Mesothelial cell of epicardium (in vitro differentiated cells): Measurements from ENCODE around the gene CADM4. TPM values are rescaled to one million over a fixed set of nuclear protein-coding genes. Genes with fewer than 3 reads are reported as not detected.

Source experiments
- DNase-seq, 2 experiments: peaks; one replicate each; pipeline ENCODE4 v3.0.0; 2021; ENCODE audit warnings: low spot score in 2 of 2; ENCODE audit not compliant: unreplicated experiment in 2 of 2
- H3K27ac Mint-ChIP-seq: 2 replicates; pipeline ENCODE4 v1.8.0; 2021; ENCODE audit warnings: mixed read lengths
- H3K27me3 Mint-ChIP-seq: 2 replicates; pipeline ENCODE4 v1.8.0; 2021; ENCODE audit warnings: low read depth, mixed read lengths
- H3K36me3 Mint-ChIP-seq: 2 replicates; pipeline ENCODE4 v1.8.0; 2021; ENCODE audit warnings: mixed read lengths
- H3K4me1 Mint-ChIP-seq: 2 replicates; pipeline ENCODE4 v1.8.0; 2021; ENCODE audit warnings: mixed read lengths
- H3K4me3 Mint-ChIP-seq: 2 replicates; pipeline ENCODE4 v1.8.0; 2021; ENCODE audit warnings: mild to moderate bottlenecking, moderate library complexity, mixed read lengths
- H3K9me3 Mint-ChIP-seq: 2 replicates; pipeline ENCODE4 v1.8.0; 2021; ENCODE audit warnings: mixed read lengths
- total RNA-seq: library from RNA; stranded (reverse); gene quantifications from 3 replicates; pipeline ENCODE4 v1.2.1, GENCODE V29; 2021
- TF ChIP-seq, protein P1 (sequence below): fragments of 200-600 bp; sonication (generic); IDR thresholded peaks from one replicate; pipeline ENCODE4 v1.5.0; 2021; ENCODE audit warnings: antibody characterized with exemption; ENCODE audit not compliant: unreplicated experiment

Gene CADM4
- total RNA-seq, 1 donor from 2014 or later: 47.1 TPM

DNA sequence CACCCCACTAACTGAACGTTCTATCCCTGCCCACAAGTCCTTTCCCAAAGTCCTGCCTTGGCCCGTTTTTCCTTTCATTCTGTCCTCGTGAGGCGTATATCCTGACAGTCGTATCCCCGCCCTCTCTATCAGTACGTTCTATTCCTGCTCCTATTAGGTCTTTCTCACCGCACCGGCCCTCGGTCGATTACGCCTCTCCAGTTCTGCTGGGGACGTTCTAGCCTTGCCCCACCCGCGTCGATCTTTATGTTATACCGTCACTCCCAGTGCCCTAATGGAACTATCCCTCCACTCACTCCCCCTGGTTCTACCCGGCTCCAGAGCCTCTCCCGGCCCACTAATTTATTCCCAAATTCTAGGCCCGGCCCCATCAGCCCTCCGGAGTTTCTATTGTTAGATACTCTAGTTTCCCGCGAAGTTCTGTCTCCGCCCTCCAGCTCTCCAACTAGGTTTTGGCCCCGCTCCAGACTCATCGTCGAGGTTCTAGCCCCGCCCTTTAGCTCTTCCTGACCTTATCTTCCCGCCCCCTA, 28.3 kb upstream of the CADM4 start:
- Mint-ChIP-seq H3K27me3 (peaks cover 14% of the 10 kb centered on the region), H3K4me1 (peaks cover 31% of the 10 kb centered on the region), H3K27ac (peak overlapping the region; percentile 89), H3K36me3 (peaks cover 18% of the 10 kb centered on the region), H3K9me3 (no peaks in the 10 kb centered on the region), H3K4me3 (peak overlapping the region; percentile 77)
- TF ChIP-seq, protein P1, sequence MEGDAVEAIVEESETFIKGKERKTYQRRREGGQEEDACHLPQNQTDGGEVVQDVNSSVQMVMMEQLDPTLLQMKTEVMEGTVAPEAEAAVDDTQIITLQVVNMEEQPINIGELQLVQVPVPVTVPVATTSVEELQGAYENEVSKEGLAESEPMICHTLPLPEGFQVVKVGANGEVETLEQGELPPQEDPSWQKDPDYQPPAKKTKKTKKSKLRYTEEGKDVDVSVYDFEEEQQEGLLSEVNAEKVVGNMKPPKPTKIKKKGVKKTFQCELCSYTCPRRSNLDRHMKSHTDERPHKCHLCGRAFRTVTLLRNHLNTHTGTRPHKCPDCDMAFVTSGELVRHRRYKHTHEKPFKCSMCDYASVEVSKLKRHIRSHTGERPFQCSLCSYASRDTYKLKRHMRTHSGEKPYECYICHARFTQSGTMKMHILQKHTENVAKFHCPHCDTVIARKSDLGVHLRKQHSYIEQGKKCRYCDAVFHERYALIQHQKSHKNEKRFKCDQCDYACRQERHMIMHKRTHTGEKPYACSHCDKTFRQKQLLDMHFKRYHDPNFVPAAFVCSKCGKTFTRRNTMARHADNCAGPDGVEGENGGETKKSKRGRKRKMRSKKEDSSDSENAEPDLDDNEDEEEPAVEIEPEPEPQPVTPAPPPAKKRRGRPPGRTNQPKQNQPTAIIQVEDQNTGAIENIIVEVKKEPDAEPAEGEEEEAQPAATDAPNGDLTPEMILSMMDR: no peak
- DNase-seq: peak in 1 of 2 experiments; percentile 98

DNA sequence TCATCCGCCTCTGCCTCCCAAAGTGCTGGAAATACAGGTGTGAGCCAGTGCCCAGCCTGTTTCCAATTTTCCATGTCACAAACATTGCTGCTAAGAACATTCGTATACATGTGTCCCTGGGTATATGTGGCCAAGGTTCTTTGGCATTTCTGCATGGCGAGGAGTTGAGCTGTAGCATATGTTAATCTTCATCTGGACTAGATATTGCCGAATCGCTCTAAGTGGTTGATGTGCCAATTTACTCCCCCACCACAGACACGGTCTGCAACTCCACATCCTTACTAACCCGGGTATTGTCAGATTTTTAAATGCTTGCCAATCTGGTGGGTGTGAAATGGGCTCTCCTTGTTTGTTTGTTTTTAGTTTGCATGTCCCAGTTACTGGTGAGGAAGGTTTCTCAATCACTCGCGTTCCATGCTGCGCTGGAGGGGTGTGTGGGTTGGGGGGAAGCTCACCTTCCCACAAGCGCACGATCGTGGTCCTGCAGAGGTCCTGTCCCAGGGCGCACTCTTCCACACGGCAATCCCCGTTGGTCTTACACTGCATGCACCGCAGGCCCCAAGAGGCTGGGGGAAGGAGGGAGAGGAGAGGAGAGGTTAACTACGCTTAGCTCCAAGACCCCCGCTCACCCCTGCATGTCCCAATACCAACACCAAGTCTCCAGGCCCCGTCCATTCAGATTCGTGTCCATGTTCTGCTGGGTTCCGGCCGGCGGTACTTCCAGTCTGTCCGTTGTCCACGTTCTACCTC, 27.7 kb upstream of the CADM4 start:
- Mint-ChIP-seq H3K4me1 (peaks cover 29% of the 10 kb centered on the region), H3K9me3 (no peaks in the 10 kb centered on the region), H3K27me3 (peaks cover 14% of the 10 kb centered on the region), H3K4me3 (peak overlapping the region; percentile 77), H3K36me3 (peaks cover 23% of the 10 kb centered on the region), H3K27ac (peak overlapping the region; percentile 89)
- DNase-seq: no peak
- TF ChIP-seq, protein P1: no peak

DNA sequence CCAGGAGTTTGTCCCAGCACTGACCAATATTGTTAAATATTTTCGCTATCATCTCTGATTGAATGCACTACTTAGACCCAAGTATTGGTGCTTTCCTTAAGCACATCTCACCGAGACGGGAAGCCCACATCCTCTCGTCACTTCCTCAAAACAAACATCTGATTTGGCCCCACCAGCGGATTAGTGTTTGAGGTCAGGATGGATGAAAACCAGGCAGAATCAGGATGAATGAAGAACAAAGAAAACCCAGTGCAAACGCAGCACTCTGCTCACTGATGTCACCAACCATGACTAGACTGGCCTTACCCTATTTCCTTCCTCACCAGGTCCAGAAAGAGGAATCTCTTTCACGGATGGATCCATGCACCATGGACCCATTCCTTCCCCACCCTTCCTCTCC, 24.4 kb upstream of the CADM4 start:
- no peak for DNase-seq
- peaks cover 4% of the 10 kb centered on the region for H3K27me3 Mint-ChIP-seq
- H3K4me3 Mint-ChIP-seq: no peak overlapping the region
- peaks cover 14% of the 10 kb centered on the region for H3K4me1 Mint-ChIP-seq
- no peak overlapping the region for H3K27ac Mint-ChIP-seq
- H3K36me3 Mint-ChIP-seq: peaks cover 42% of the 10 kb centered on the region
- H3K9me3 Mint-ChIP-seq: peaks cover 6% of the 10 kb centered on the region
- TF ChIP-seq, protein P1: no peak

DNA sequence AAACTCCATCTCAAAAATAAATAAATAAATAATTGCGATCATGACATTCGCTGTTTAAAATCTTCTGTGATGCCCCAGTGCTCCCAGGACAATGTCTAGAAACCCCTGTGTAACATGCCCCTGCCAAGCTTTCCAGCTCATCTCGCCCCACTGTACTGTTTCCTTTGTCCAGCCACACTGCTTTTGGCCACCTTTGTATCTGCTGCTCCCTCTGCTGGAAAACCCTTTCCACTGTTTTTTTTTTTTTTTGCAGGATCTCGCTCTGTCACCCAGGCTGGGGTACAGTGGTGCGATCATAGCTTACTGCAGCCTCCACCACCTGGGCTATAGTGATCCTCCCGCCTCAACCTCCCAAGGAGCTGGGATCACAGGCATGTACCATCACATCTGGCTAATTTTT, 22.8 kb upstream of the CADM4 start:
- TF ChIP-seq, protein P1: peak; percentile 30
- DNase-seq: no peak
- H3K4me3 Mint-ChIP-seq: no peak overlapping the region
- no peaks in the 10 kb centered on the region for H3K27me3 Mint-ChIP-seq
- peaks cover 5% of the 10 kb centered on the region for H3K4me1 Mint-ChIP-seq
- H3K36me3 Mint-ChIP-seq: peaks cover 54% of the 10 kb centered on the region
- no peak overlapping the region for H3K27ac Mint-ChIP-seq
- H3K9me3 Mint-ChIP-seq: peaks cover 10% of the 10 kb centered on the region

DNA sequence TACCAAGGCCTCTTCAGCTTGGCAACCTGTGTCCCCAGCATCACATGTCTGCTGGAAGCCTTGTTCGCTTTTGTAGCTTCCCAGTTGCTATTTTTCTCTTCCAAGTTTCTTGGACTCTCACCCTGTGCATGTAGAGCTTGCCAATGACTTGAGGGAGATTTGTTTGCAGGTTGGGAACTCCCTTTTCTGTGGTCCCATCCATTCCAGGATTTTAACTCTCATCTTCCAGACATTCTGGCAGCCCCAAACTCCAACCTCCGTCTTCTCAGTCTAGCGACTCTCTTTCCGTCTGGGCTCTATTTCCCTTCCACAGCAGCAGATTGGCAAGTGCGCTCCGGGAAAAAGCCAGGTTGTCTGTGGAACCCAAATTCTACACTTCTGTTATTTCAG, 21.3 kb upstream of the CADM4 start:
- TF ChIP-seq, protein P1: no peak
- Mint-ChIP-seq H3K4me3 (no peak overlapping the region), H3K9me3 (peaks cover 10% of the 10 kb centered on the region), H3K27ac (no peak overlapping the region), H3K27me3 (no peaks in the 10 kb centered on the region), H3K36me3 (peaks cover 61% of the 10 kb centered on the region), H3K4me1 (no peaks in the 10 kb centered on the region)
- DNase-seq: no peak
